ENCODE results near the gene GYS1. TPM values are rescaled to one million over a fixed set of nuclear protein-coding genes. Genes with fewer than 3 reads are reported as not detected.

Gene GYS1
- total and polyA plus RNA-seq, 2 of the 8 experiments (the other 6 are each of a cell fraction or from before 2014, with no cell fraction given), result 30.0 to 38.7 TPM

GRCh38 chr19:48986211-48986610, 6.9 kb downstream of the GYS1 start:
- no peak overlapping the region for H4K8ac ChIP-seq (ENCODE audit: extremely low read depth, insufficient read depth, low read length)
- H2BK5ac ChIP-seq (ENCODE audit: low read depth, low read length), result no peak overlapping the region
- H2AK5ac ChIP-seq (ENCODE audit: low read depth, low read length), result no peak overlapping the region
- no peak overlapping the region for H3K4me3 ChIP-seq (ENCODE audit: extremely low read depth in 1 of 4, insufficient read depth in 2 of 4, low read depth in 3 of 4, low read length in 4 of 4)
- H3K23me2 ChIP-seq (ENCODE audit: low read depth, low read length), result no peaks in the 10 kb centered on the region
- H2BK15ac ChIP-seq (ENCODE audit: low read length), result no peak overlapping the region
- H3K36me3 ChIP-seq (ENCODE audit: control insufficient read depth in 2 of 4, insufficient read depth in 4 of 4, low read length in 3 of 4), result peaks cover 3 to 42% (median 10%) of the 10 kb centered on the region in 4 experiments; a peak in 5 of 8 replicates
- TF ChIP-seq YY1 (IDR thresholded peaks at IDR 0.05; ENCODE audit: low read depth, low read length) (no peak), SIX5 (IDR thresholded peaks at IDR 0.05; ENCODE audit: low read depth, low read length) (0 out of 2 replicates have a peak, but pooled peaks have one; percentile 20)
- H3K4me2 ChIP-seq (ENCODE audit: insufficient read depth in 1 of 2, low read depth in 2 of 2, low read length in 2 of 2), result no peak overlapping the region
- CTCF ChIA-PET (ENCODE audit: partially characterized antibody), result interaction anchor here (0.9 to 1.9 kb wide), 6 partner anchors 10 to 198 kb away, joined by 3 to 12 read pairs (median 5); no protein-coding TSS in a partner anchor
- H2BK12ac ChIP-seq (ENCODE audit: low read depth, low read length), result no peak overlapping the region
- no peak overlapping the region for H3K18ac ChIP-seq (ENCODE audit: extremely low read depth, low read length)
- H4K91ac ChIP-seq (replicated peaks; ENCODE audit: insufficient read length, low read length), result no peak overlapping the region
- H3K79me1 ChIP-seq (ENCODE audit: low read depth, low read length), result peaks cover 3% of the 10 kb centered on the region
- POLR2A ChIA-PET (ENCODE audit: partially characterized antibody), result interaction anchor here (0.8 to 1.7 kb wide), 4 partner anchors 11 to 114 kb away, joined by 4 to 5 read pairs (median 4); partner anchors contain the start of genes FTL and PPP1R15A
- no peak overlapping the region for H3K14ac ChIP-seq (ENCODE audit: insufficient read length)
- WGBS, 2 experiments (ENCODE audit: extremely low coverage in 1 of 2, insufficient coverage in 1 of 2, insufficient read length in 1 of 2, insufficient replicate concordance in 2 of 2, low coverage in 1 of 2, low lambda C conversion rate in 2 of 2, missing lambda C conversion rate in 1 of 2), result 100% methylated on average over 2 of the region's 3 CpGs; no CpG with 5 or more reads in 1 of the 2 experiments
- no peak overlapping the region for H3K56ac ChIP-seq (replicated peaks; ENCODE audit: insufficient read length, low read depth, low read length)
- H3K27ac ChIP-seq (ENCODE audit: low read depth, low read length), result no peak overlapping the region
- H3K4me1 ChIP-seq (replicated peaks in 1 of 4; ENCODE audit: control insufficient read depth in 3 of 4, insufficient read depth in 4 of 4, low read length in 3 of 4), result no peaks in the 10 kb centered on the region
- H3K27me3 ChIP-seq (replicated peaks in 1 of 4; ENCODE audit: control insufficient read depth in 3 of 4, extremely low read depth in 1 of 4, insufficient read depth in 3 of 4, low read length in 3 of 4), result no peaks in the 10 kb centered on the region
- FAIRE-seq, result no peak
- H3K9me3 ChIP-seq (ENCODE audit: insufficient read depth in 2 of 2, low read depth in 1 of 2, low read length in 1 of 2), result no peaks in the 10 kb centered on the region
- H2BK120ac ChIP-seq (replicated peaks; ENCODE audit: low read depth, low read length), result no peak overlapping the region
- H4K5ac ChIP-seq (ENCODE audit: insufficient read length, low read depth, low read length), result no peak overlapping the region
- no peak overlapping the region for H2BK20ac ChIP-seq (ENCODE audit: low read length)
- no peak overlapping the region for H2AFZ ChIP-seq (ENCODE audit: low read length)
- no peak overlapping the region for H3K23ac ChIP-seq (ENCODE audit: insufficient read length)
- peaks cover 0 to 7% of the 10 kb centered on the region in 2 experiments for H4K20me1 ChIP-seq (replicated peaks in 1 of 2; ENCODE audit: control insufficient read depth in 1 of 2, insufficient read depth in 2 of 2, low read length in 2 of 2)
- H3K79me2 ChIP-seq (ENCODE audit: control insufficient read depth in 1 of 2, insufficient read depth in 2 of 2, low read length in 2 of 2), result no peaks in the 10 kb centered on the region
- DNase-seq (ENCODE audit: low read depth in 1 of 2, low spot score in 2 of 2), result no peak
- no peak overlapping the region for H3K4ac ChIP-seq (replicated peaks; ENCODE audit: insufficient read length, low read depth, low read length)
- no peak overlapping the region for H3K9ac ChIP-seq (replicated peaks in 1 of 4; ENCODE audit: extremely low read depth in 1 of 4, low read depth in 3 of 4, low read length in 3 of 4)

Data from H1 (cell line).